ENCODE data around the gene ETDB.
"Not testable (repeated sequence)": the region's sequence is repeated elsewhere in the genome, so short reads cannot be mapped to it uniquely, and the experiment has no call there.

Gene ETDB

DNA sequence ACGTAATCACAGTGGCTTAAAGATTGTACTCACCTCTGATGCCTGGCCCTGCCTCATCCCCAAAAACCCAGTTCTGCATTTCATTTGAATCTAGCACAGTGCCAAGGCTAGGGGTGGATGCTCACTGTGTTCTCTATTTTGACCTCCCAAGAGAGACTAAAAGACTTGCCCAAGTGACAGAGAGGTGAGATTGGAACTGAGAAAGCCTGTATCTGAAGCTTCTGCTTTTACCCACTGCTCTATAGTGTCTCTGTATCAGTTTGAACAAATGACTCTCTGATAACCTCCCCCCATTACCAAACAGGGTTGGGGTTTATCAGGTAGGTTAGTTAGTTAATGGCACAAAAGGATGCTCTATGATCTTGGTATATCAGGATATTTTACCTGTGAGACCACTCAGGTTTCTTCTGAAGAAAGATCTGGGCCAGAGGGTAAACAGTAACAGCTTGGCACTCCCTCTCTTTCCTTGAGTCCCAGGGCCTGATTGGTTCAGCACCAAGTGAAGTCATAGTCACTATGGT, at the start of gene ETDB:
Gene ETDB (minus strand): TSS at position 471 of the 521 bp plus-strand sequence. CDS start 1,265 bp downstream, outside the sequence.
- DNase-seq, result not testable (repeated sequence)

GRCh38 chrX:135169534-135169933, 49.2 kb upstream of the ETDB start:
- DNase-seq, result not testable (repeated sequence)

- DNase-seq, result no peak
Measured at GRCh38 chrX:135168486-135168885, 48.2 kb upstream of the ETDB start.

- DNase-seq, result not testable (repeated sequence)
Measured at GRCh38 chrX:135154688-135155087, 34.4 kb upstream of the ETDB start.

- not testable (repeated sequence) for DNase-seq
Measured at GRCh38 chrX:135126145-135126544, 5.8 kb upstream of the ETDB start.

GRCh38 chrX:135116064-135116463, 4.3 kb downstream of the ETDB start:
- DNase-seq, result not testable (repeated sequence)

DNA sequence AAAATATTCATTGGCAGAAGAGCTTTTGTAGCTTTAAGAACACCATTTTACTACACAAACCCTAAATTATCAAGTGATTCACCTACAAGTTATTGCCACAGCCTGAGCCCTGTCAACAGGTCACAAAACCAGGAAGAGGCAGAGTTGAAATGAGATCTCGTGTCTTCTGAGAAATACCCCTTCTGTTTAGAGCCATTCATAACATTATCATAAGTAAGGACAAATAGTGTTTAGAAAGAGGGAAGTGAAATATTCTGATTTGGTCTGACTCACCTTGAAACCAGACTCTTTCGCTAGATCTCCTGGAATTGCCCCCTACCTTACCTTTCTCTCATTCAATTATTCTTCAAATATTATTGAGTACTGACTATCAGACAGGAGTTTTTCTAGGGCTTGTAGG, 5.9 kb downstream of the ETDB start:
- no peak for DNase-seq

- DNase-seq, result no peak
Measured at GRCh38 chrX:135112743-135113142, 7.6 kb downstream of the ETDB start.

DNA sequence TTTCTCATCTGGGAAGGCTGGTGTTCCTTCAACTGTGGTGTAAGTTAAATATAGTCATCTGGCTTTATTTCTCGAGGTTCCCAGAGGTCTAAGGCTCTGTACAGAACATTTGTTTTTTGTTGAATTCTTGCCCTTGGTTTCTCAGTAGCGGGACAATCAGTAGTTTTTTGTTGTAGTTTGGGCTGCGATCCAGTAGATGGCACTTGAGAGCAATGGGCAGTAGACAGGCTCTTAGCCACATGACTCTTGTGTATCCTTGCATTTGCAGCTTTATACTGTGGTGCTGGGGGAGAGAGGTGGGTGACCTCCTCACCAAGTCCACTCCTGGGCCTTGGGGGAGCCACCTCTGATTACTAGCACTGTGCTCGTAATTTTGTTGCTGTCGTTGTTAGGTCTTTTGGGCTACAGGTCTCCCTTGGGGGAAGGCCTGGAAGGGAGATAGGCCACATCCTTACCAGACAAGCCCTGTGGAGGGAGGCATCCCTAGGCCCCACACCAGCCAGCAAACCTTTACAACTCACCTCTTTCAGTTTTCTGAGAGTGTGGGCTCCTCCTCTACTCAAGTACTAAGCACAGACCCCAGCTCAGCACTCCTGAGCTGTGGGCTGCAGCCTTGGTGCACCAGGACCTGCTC, 8.1 kb downstream of the ETDB start:
- DNase-seq, result no peak

- DNase-seq, result no peak
Measured at GRCh38 chrX:135109554-135109953, 10.8 kb downstream of the ETDB start.

GRCh38 chrX:135099493-135099783, 20.9 kb downstream of the ETDB start:
- no peak for DNase-seq

GRCh38 chrX:135097196-135097744, 23.1 kb downstream of the ETDB start:
- DNase-seq, result not testable (repeated sequence)

- DNase-seq, result no peak
Measured at GRCh38 chrX:135095715-135096114, 24.6 kb downstream of the ETDB start.

DNA sequence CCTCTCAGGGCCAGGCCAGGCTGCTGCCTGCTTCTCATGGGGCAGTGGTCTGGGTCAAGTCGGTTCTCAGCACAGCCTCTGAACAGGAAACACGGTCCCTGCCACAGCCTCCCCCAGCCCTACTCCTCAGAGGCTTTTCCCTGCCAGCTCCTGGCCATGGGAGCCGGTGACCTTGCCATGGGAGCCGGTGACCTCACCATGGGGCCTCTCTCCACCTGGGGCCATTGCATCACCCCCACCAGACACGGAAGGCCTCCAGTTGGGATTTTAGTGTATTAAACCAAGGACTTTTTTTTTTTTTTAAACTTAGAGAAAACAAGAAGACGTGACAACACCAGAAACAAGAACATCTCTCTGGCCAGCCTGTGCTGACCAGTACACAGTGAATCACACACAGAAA, 25.6 kb downstream of the ETDB start:
- DNase-seq, result no peak

DNA sequence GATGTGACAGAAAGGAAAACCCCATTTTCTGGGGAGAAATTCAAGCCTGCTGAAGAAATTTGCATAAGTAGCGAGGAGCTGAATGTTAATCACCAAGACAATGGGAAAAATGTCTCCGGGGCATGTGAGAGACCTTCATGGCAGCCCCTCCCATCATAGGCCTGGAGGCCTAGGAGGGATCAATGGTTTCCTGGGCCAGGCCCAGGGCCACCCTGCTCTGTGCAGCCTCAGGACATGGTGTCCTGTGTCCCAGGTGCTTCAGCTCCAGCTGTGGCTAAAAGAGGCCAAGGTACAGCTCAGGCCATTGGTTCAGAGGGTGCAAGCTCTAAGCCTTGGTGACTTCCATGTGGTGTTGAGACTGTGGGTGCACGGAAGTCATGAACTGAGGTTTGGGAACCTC, 31.2 kb downstream of the ETDB start:
- DNase-seq, result no peak

- no peak for DNase-seq
Measured at GRCh38 chrX:135087867-135088266, 32.5 kb downstream of the ETDB start.

DNA sequence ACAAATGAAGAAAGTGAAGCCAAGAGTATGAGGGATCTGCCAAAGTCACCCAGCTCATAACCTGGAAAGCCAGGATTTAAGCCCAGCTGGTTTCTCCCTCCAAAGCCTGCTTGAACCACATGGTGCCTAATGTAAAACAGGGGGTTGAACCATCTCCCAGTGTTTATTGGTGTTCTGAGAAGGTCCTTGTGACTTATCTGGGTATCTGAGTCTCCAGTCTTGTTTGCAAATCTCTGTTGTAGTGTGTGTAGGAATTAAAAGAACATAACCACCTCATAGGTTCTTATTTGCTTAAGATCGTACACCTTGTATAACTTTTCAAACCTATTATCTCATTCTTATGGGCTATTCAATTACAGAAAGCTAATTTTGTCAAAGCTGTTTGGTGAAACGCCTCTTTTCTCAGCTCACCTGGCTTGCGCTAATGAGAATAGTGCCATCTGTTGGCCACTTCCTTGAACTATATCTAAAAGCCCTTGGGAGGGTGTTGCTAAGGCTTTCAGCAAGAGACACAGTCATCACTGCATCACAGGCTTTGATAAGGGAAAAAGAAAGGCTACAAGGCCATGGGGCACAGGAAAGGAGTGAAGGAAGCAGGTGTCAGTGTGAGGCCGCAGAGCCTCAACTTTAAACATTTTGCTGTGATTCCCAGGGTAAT, 34.0 kb downstream of the ETDB start:
- peak; percentile 1 for DNase-seq

- DNase-seq, result no peak
Measured at GRCh38 chrX:135081693-135082404, 38.5 kb downstream of the ETDB start.
